ENCODE data around the gene RSBN1L. TPM values are rescaled to one million over a fixed set of nuclear protein-coding genes. Genes with fewer than 3 reads are reported as not detected.

RSBN1L gene
- total and polyA plus RNA-seq, 2 of the 8 experiments (the other 6 are each of a cell fraction or from before 2014, with no cell fraction given): 4.1 to 22.1 TPM

GRCh38 chr7:77766801-77767605, 70.7 kb downstream of the RSBN1L start (continued):
- TF ChIP-seq CHD7 (IDR thresholded peaks at IDR 0.05; ENCODE audit: insufficient replicate concordance, low read length) (no peak), POU5F1 (IDR thresholded peaks at IDR 0.05; ENCODE audit: low read depth, low read length) (no peak), ATF2 (IDR thresholded peaks at IDR 0.05; ENCODE audit: low read length) (no peak), TAF1 (IDR thresholded peaks at IDR 0.05; ENCODE audit: low read depth, low read length) (no peak), SP1 (IDR thresholded peaks at IDR 0.05; ENCODE audit: low read depth, low read length) (no peak), EGR1 (IDR thresholded peaks at IDR 0.05; ENCODE audit: borderline replicate concordance, low read depth, low read length) (no peak), CBX5 (IDR thresholded peaks at IDR 0.05; ENCODE audit: low read depth, low read length) (no peak), KDM5A (IDR thresholded peaks at IDR 0.05; ENCODE audit: low read length) (no peak)

Measured in H1 (cell line).